ENCODE data around the gene THRB. TPM values are rescaled to one million over a fixed set of nuclear protein-coding genes. Genes with fewer than 3 reads are reported as not detected.
A peak's percentile ranks its signal among the peaks of the same experiment; 100 is the strongest.

Gene THRB
- total and polyA plus RNA-seq, 2 experiments from 2014 or later: 3.3 to 5.1 TPM

DNA sequence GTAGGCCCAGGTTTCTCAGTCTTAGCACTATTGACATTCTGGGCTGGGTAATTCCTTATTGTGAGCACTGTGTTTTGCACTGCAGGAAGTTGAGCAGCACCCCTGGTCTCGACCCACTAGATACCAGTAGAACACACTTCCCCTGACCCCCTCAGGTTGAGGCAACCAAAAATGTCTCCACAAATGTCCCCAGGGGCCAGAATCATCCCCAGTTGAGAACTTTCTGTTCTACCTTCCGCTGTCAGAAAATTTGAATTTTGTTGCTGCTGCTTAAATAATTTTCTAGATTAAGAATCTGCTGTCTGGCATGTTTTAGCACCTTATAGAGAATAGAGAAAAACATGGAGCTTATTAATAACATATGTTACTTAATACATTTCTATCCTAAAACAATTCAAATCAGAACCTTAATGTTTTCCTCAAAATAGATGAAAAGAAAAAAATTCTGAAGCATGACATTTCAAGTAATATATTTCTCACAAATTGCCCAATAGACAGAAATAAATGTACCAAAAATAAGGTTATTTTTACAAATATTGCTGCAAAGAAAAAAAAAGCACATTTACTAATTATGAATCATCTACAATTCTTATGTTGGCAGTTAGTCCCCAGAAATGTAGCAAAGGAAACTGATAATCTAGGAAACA lies 13.2 kb upstream of the THRB start:
- Histone ChIP-seq H3K79me2 (ENCODE audit: insufficient read depth) (no peaks in the 10 kb centered on the region), H4K20me1 (ENCODE audit: insufficient read depth) (no peaks in the 10 kb centered on the region), H3K4me3 (no peak overlapping the region), H3K27me3 (replicated peaks; ENCODE audit: insufficient read depth) (no peaks in the 10 kb centered on the region), H3K9me2 (ENCODE audit: insufficient read depth) (no peaks in the 10 kb centered on the region), H3K27ac (peak overlapping the region; percentile 17), H3K36me3 (ENCODE audit: low read depth) (no peaks in the 10 kb centered on the region), H3F3A (ENCODE audit: insufficient read depth) (peaks cover 19% of the 10 kb centered on the region), H3K4me1 (ENCODE audit: insufficient read depth) (peaks cover 24% of the 10 kb centered on the region), H3K9ac (no peak overlapping the region), H3K9me3 (ENCODE audit: low read depth) (no peaks in the 10 kb centered on the region), H2AFZ (0 out of 2 replicates have a peak overlapping the region, but pooled peaks have one; percentile 25), H3K4me2 (ENCODE audit: unreplicated experiment) (no peak overlapping the region)
- no peak for TF ChIP-seq EZH2phosphoT487 (IDR thresholded peaks at IDR 0.05; ENCODE audit: insufficient read depth, low read depth)
- TF ChIP-seq EZH2 (IDR thresholded peaks at IDR 0.05; ENCODE audit: insufficient read depth, poor library complexity, severe bottlenecking): no peak
- no peak for DNase-seq
- 67 to 78% methylated on average over 2 of the region's 2 CpGs for WGBS, 2 experiments (ENCODE audit: low coverage in 1 of 2, low lambda C conversion rate in 2 of 2, missing lambda C conversion rate in 2 of 2)
- in situ Hi-C loops (cut with MboI): no loop called here

DNA sequence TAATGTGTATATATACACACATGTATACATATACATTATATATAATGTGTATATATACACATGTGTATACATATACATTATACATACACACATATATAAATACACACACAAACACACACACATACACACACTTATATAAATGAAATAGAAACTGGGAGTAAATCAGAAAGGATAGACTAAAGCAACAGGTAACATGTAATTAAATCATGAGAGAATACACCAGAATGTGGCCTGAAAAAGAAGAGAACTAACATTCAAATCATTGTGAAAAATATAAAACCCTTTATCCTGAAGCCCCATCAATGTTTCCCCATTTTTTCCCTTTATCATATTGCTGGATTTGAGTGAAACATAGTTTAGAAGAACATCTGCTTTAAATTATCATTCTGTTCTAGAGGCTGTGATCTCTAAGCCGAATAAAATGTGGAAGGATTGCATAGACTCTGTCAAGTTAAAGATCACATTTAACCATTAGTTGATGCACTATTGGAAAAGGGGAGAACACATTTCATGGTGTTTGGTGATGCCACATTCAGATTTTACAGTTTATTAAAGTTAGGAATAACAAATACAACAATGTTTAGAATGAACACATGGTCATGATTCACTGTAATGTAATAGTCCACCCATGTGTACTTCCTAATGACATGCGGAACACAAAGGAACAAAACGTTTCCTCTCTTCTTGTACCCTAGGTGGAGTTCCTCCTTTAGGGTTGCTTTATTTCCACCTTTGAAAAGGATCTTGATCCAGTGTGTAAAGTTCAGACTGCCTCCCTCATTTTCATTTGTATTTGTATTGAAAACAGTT lies 12.5 kb upstream of the THRB start:
- H3K9me3 ChIP-seq (ENCODE audit: low read depth): no peaks in the 10 kb centered on the region
- no peak overlapping the region for H3K9ac ChIP-seq
- TF ChIP-seq EZH2phosphoT487 (IDR thresholded peaks at IDR 0.05; ENCODE audit: insufficient read depth, low read depth): no peak
- DNase-seq: peak; percentile 81
- H3K27ac ChIP-seq: peak overlapping the region; percentile 17
- WGBS, 2 experiments (ENCODE audit: low coverage in 1 of 2, low lambda C conversion rate in 2 of 2, missing lambda C conversion rate in 2 of 2): 37% methylated on average over 3 of the region's 3 CpGs
- no peak overlapping the region for H3K4me3 ChIP-seq
- peaks cover 24% of the 10 kb centered on the region for H3F3A ChIP-seq (ENCODE audit: insufficient read depth)
- no peaks in the 10 kb centered on the region for H3K36me3 ChIP-seq (ENCODE audit: low read depth)
- H3K27me3 ChIP-seq (replicated peaks; ENCODE audit: insufficient read depth): no peaks in the 10 kb centered on the region
- H3K9me2 ChIP-seq (ENCODE audit: insufficient read depth): no peaks in the 10 kb centered on the region
- H2AFZ ChIP-seq: 0 out of 2 replicates have a peak overlapping the region, but pooled peaks have one; percentile 25
- H3K4me2 ChIP-seq (ENCODE audit: unreplicated experiment): peak overlapping the region; percentile 5
- H3K79me2 ChIP-seq (ENCODE audit: insufficient read depth): no peaks in the 10 kb centered on the region
- H3K4me1 ChIP-seq (ENCODE audit: insufficient read depth): peaks cover 30% of the 10 kb centered on the region
- H4K20me1 ChIP-seq (ENCODE audit: insufficient read depth): no peaks in the 10 kb centered on the region
- in situ Hi-C loops (cut with MboI): no loop called here

DNA sequence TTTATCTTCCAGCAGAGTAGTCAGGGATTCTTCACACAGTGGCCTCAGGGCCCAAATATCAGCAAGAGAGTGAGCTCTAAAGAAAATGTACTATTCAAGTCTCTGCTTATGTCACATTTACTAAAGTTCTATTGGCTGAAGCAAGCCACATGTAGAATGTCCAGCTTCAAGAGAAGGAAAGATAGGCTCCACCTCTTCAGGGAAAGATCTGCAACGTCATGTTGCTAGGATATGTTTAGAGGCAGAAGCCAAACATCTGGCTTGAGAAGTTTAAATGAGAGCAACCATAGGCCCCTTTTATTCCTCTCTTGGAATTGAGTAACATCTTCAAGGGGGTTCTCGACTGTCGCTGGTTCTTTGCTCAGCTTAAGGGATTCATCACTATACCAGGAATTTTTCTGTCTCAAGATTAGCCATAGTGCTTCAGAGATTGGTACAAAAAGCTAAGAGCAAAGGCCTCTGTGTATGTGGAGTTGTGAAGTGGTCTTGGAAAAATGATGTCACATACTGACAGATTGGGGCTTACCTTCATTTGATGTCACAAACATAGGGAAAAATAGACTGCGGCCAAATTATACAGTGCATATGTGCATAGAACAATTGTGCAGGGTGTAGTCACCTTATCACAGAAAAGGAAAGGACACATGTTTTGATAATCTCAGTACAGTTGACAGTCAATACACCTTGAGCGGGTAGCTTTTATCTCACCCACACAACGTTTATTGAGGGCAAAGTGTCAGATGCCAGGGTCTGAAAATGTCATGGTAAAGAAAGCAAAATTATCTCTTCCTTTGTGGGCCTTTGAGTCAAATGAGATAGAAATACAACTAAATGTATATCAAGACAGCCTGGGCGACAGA lies 11.3 kb upstream of the THRB start:
- no peaks in the 10 kb centered on the region for H3K9me2 ChIP-seq (ENCODE audit: insufficient read depth)
- in situ Hi-C loops (cut with MboI): no loop called here
- 61 to 65% methylated on average over 7 of the region's 7 CpGs for WGBS, 2 experiments (ENCODE audit: low coverage in 1 of 2, low lambda C conversion rate in 2 of 2, missing lambda C conversion rate in 2 of 2)
- no peak overlapping the region for H3K27ac ChIP-seq
- TF ChIP-seq EZH2 (IDR thresholded peaks at IDR 0.05; ENCODE audit: insufficient read depth, poor library complexity, severe bottlenecking): no peak
- no peak for TF ChIP-seq EZH2phosphoT487 (IDR thresholded peaks at IDR 0.05; ENCODE audit: insufficient read depth, low read depth)
- H3K79me2 ChIP-seq (ENCODE audit: insufficient read depth): no peaks in the 10 kb centered on the region
- H3K4me2 ChIP-seq (ENCODE audit: unreplicated experiment): no peak overlapping the region
- H4K20me1 ChIP-seq (ENCODE audit: insufficient read depth): no peaks in the 10 kb centered on the region
- H3K27me3 ChIP-seq (replicated peaks; ENCODE audit: insufficient read depth): no peaks in the 10 kb centered on the region
- H3F3A ChIP-seq (ENCODE audit: insufficient read depth): peaks cover 24% of the 10 kb centered on the region
- H3K4me1 ChIP-seq (ENCODE audit: insufficient read depth): peaks cover 30% of the 10 kb centered on the region
- H3K9ac ChIP-seq: no peak overlapping the region
- H3K36me3 ChIP-seq (ENCODE audit: low read depth): no peaks in the 10 kb centered on the region
- no peak overlapping the region for H3K4me3 ChIP-seq
- no peaks in the 10 kb centered on the region for H3K9me3 ChIP-seq (ENCODE audit: low read depth)
- DNase-seq: peak; percentile 48
- no peak overlapping the region for H2AFZ ChIP-seq

DNA sequence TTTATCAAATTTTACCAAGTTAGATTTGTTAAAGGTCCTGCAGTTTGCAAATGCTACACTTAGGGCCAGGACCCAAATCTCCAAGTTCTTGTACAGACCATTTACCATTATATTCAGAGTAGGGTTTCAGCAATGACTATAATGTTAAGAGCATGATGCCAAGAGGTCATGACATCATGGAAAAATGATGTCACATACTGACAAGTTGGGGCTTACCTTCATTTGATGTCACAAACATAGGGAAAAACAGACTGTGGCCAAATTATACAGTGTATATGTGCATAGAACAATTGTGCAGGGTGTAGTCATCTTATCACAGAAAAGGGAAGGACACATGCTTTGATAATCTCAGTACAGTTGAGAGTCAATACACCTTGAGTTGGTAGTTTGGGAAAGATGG lies 10.1 kb upstream of the THRB start:
- Histone ChIP-seq H3K9me2 (ENCODE audit: insufficient read depth) (no peaks in the 10 kb centered on the region), H3K27ac (no peak overlapping the region), H3K9me3 (ENCODE audit: low read depth) (no peaks in the 10 kb centered on the region), H3F3A (ENCODE audit: insufficient read depth) (peaks cover 24% of the 10 kb centered on the region), H2AFZ (no peak overlapping the region), H3K4me1 (ENCODE audit: insufficient read depth) (peaks cover 30% of the 10 kb centered on the region), H3K4me3 (no peak overlapping the region), H4K20me1 (ENCODE audit: insufficient read depth) (no peaks in the 10 kb centered on the region), H3K36me3 (ENCODE audit: low read depth) (no peaks in the 10 kb centered on the region), H3K27me3 (replicated peaks; ENCODE audit: insufficient read depth) (no peaks in the 10 kb centered on the region), H3K9ac (no peak overlapping the region), H3K4me2 (ENCODE audit: unreplicated experiment) (no peak overlapping the region), H3K79me2 (ENCODE audit: insufficient read depth) (no peaks in the 10 kb centered on the region)
- in situ Hi-C loops (cut with MboI): no loop called here
- no peak for TF ChIP-seq EZH2phosphoT487 (IDR thresholded peaks at IDR 0.05; ENCODE audit: insufficient read depth, low read depth)
- TF ChIP-seq EZH2 (IDR thresholded peaks at IDR 0.05; ENCODE audit: insufficient read depth, poor library complexity, severe bottlenecking): no peak
- no peak for DNase-seq

Measured in GM23248 (cell line).